AG04450 (cell line): ENCODE results near the gene GHITM. TPM values are rescaled to one million over a fixed set of nuclear protein-coding genes. Genes with fewer than 3 reads are reported as not detected.
"Not testable (repeated sequence)": the region's sequence is repeated elsewhere in the genome, so short reads cannot be mapped to it uniquely, and the experiment has no call there.

Source experiments
- CTCF ChIA-PET: fragments of 300-600, 350-600 bp; formaldehyde crosslinking; extraction: SDS; loops from one replicate; lab custom pipeline; 2022; ENCODE audit warnings: antibody characterized with exemption, inconsistent platforms; lab: Charles Lee
- POLR2A ChIA-PET: fragments of 350-600 bp; formaldehyde crosslinking; extraction: SDS; loops from one replicate; lab custom pipeline; 2021; ENCODE audit warnings: antibody characterized with exemption, inconsistent platforms; lab: Yijun Ruan, JAX
- DNase-seq: peaks from one replicate; pipeline ENCODE4 v3.0.0-alpha.2; 2011; ENCODE audit warnings: low read depth, low spot score
- H3K27ac ChIP-seq: one replicate; pipeline ENCODE4 v1.5.1; 2012; ENCODE audit warnings: low read depth, low read length, control low read depth
- H3K27me3 ChIP-seq: one replicate; pipeline ENCODE4 v1.6.0; 2012; ENCODE audit warnings: low read length; ENCODE audit not compliant: control insufficient read depth, insufficient read depth
- H3K4me3 ChIP-seq: 2 replicates; pipeline ENCODE4 v1.5.1; 2011; ENCODE audit warnings: mild to moderate bottlenecking, low read depth, low read length, control low read depth
- H3K9me3 ChIP-seq: 2 replicates; pipeline ENCODE4 v1.5.1; 2012; ENCODE audit warnings: low read length; ENCODE audit not compliant: control insufficient read depth, insufficient read depth
- CTCF ChIP-seq: IDR thresholded peaks from 2 replicates; pipeline ENCODE4 v1.5.1; 2011; ENCODE audit warnings: low read depth, low read length, control low read depth, inconsistent platforms
- polyA plus RNA-seq: library from polyadenylated mRNA; depleted of rRNA; stranded (reverse); fragments of >200 nt; gene quantifications from 2 replicates; pipeline ENCODE4 v1.2.3, GENCODE V29; 2011

The GHITM gene
- polyA plus RNA-seq, 1 experiment = 227 TPM

- Histone ChIP-seq H3K4me3 (no peak overlapping the region), H3K27me3 (no peaks in the 10 kb centered on the region), H3K27ac (no peak overlapping the region), H3K9me3 (no peaks in the 10 kb centered on the region; the same call in 1 of the 2 replicates)
- no peak for DNase-seq
- ChIA-PET CTCF (no interaction called here), POLR2A (no interaction called here)
- TF ChIP-seq CTCF = no peak
Measured at GRCh38 chr10:84176836-84177474, 37.6 kb downstream of the GHITM start.

GRCh38 chr10:84177541-84178141, 38.3 kb downstream of the GHITM start:
- ChIA-PET CTCF (no interaction called here), POLR2A (no interaction called here)
- H3K9me3 ChIP-seq = no peaks in the 10 kb centered on the region; the same call in 1 of the 2 replicates

GRCh38 chr10:84178160-84178609, 38.9 kb downstream of the GHITM start:
- H3K27me3 ChIP-seq = peaks cover 4% of the 10 kb centered on the region
- H3K9me3 ChIP-seq = no peaks in the 10 kb centered on the region; the same call in 1 of the 2 replicates
- POLR2A ChIA-PET = no interaction called here
- no peak overlapping the region for H3K4me3 ChIP-seq
- TF ChIP-seq CTCF = no peak
- no peak overlapping the region for H3K27ac ChIP-seq
- DNase-seq = no peak
- CTCF ChIA-PET = no interaction called here

More at GRCh38 chr10:84177541-84178141, 38.3 kb downstream of the GHITM start:
- TF ChIP-seq CTCF = no peak
- no peak for DNase-seq
- H3K27ac ChIP-seq = no peak overlapping the region
- no peak overlapping the region for H3K4me3 ChIP-seq
- H3K27me3 ChIP-seq = peaks cover 4% of the 10 kb centered on the region

- ChIA-PET CTCF (no interaction called here), POLR2A (no interaction called here)
- H3K27ac ChIP-seq = no peak overlapping the region
- DNase-seq = no peak
- peaks cover 4% of the 10 kb centered on the region for H3K27me3 ChIP-seq
- H3K9me3 ChIP-seq = no peaks in the 10 kb centered on the region; the same call in 1 of the 2 replicates
- no peak for TF ChIP-seq CTCF
- H3K4me3 ChIP-seq = no peak overlapping the region
Measured at GRCh38 chr10:84179059-84179710, 39.9 kb downstream of the GHITM start.

- CTCF ChIA-PET, H3K27ac ChIP-seq, DNase-seq, H3K9me3 ChIP-seq, H3K27me3 ChIP-seq, H3K4me3 ChIP-seq, POLR2A ChIA-PET: not testable (repeated sequence)
Measured at GRCh38 chr10:84180386-84180785, 41.1 kb downstream of the GHITM start.
